WERI-Rb-1 (cell line): ENCODE data around the gene CCDC148.
"Not testable (repeated sequence)": the region's sequence is repeated elsewhere in the genome, so short reads cannot be mapped to it uniquely, and the experiment has no call there.

Experiments
- DNase-seq: peaks from one replicate; pipeline ENCODE4 v3.0.0-alpha.2; 2020
- H3K27ac ChIP-seq: fragments of 250-450 bp; sonication (Bioruptor Pico); 2 replicates; pipeline ENCODE4 v1.5.1; 2020; ENCODE audit warnings: mild to moderate bottlenecking, moderate library complexity
- H3K27me3 ChIP-seq: fragments of 250-450 bp; sonication (Bioruptor Pico); 2 replicates; pipeline ENCODE4 v1.5.1; 2021; ENCODE audit warnings: mild to moderate bottlenecking, low read depth, moderate library complexity; ENCODE audit not compliant: insufficient read depth, severe bottlenecking
- H3K36me3 ChIP-seq: fragments of 250-450 bp; sonication (Bioruptor Pico); 2 replicates; pipeline ENCODE4 v1.5.1; 2020; ENCODE audit warnings: mild to moderate bottlenecking, moderate library complexity
- H3K4me3 ChIP-seq: 2 replicates; pipeline ENCODE4 v1.5.1; 2011; ENCODE audit warnings: low read depth, mild to moderate bottlenecking, control low read depth, low read length
- H3K9me3 ChIP-seq: fragments of 250-450 bp; sonication (Bioruptor Pico); 2 replicates; pipeline ENCODE4 v1.5.1; 2021; ENCODE audit warnings: mild to moderate bottlenecking, moderate library complexity; ENCODE audit not compliant: severe bottlenecking
- TF ChIP-seq, protein P1 (sequence below): IDR thresholded peaks from 2 replicates; pipeline ENCODE4 v1.5.1; 2011; ENCODE audit warnings: low read depth, mild to moderate bottlenecking, control low read depth, inconsistent platforms, low read length

CCDC148 gene

GRCh38 chr2:158315803-158316414 is 140.6 kb downstream of the CCDC148 start:
- TF ChIP-seq, protein P1, sequence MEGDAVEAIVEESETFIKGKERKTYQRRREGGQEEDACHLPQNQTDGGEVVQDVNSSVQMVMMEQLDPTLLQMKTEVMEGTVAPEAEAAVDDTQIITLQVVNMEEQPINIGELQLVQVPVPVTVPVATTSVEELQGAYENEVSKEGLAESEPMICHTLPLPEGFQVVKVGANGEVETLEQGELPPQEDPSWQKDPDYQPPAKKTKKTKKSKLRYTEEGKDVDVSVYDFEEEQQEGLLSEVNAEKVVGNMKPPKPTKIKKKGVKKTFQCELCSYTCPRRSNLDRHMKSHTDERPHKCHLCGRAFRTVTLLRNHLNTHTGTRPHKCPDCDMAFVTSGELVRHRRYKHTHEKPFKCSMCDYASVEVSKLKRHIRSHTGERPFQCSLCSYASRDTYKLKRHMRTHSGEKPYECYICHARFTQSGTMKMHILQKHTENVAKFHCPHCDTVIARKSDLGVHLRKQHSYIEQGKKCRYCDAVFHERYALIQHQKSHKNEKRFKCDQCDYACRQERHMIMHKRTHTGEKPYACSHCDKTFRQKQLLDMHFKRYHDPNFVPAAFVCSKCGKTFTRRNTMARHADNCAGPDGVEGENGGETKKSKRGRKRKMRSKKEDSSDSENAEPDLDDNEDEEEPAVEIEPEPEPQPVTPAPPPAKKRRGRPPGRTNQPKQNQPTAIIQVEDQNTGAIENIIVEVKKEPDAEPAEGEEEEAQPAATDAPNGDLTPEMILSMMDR = no peak
- no peaks in the 10 kb centered on the region for H3K36me3 ChIP-seq
- no peaks in the 10 kb centered on the region for H3K27me3 ChIP-seq
- H3K4me3 ChIP-seq = no peak overlapping the region
- no peak overlapping the region for H3K27ac ChIP-seq
- H3K9me3 ChIP-seq = no peaks in the 10 kb centered on the region
- no peak for DNase-seq

DNA sequence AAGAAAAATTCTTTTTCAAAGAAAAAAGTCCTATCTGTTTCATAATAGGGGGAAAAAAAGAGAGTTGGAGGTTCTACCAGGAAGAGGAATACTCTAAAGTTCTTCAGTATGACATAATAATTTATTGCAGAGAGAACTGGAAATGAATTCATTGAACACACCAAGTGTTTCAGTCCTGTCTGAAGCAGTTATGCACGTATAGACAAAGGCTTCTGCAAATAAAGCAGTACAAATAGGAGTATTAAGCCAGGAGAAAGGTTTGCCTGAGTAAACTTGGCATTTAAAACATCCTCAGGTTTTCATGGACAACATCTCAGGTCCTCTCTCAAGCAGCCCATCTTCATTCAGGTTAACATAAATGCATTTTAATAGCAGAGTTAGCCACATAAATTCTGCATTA is 141.6 kb downstream of the CCDC148 start:
- no peak overlapping the region for H3K4me3 ChIP-seq
- H3K27me3 ChIP-seq = no peaks in the 10 kb centered on the region
- H3K27ac ChIP-seq = no peak overlapping the region
- TF ChIP-seq, protein P1 = no peak
- DNase-seq = no peak
- H3K9me3 ChIP-seq = no peaks in the 10 kb centered on the region
- H3K36me3 ChIP-seq = no peaks in the 10 kb centered on the region

- TF ChIP-seq, protein P1 = no peak
- H3K36me3 ChIP-seq = no peaks in the 10 kb centered on the region
Observed at GRCh38 chr2:158313734-158314133, 142.8 kb downstream of the CCDC148 start.

DNA sequence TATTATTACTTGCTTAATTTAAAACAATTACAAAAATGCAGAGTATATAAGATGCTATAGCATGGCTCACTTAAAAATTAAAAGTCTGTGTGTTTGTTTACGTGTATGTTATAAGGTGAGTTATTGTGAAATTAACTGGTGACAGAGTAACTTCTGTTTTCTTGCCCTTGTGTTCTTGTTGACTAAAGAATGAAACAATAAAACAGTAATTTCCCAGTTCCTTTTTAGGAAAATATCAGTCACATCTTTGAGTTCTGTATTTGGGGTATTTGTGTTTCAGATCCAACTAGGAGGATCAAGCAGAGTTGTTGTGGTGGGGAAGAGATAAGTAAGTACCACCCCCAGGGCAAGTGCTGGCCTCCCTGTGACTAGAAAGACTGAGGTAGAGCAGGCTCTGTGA is 143.6 kb downstream of the CCDC148 start:
- Histone ChIP-seq H3K9me3 (no peaks in the 10 kb centered on the region), H3K27ac (no peak overlapping the region), H3K36me3 (no peaks in the 10 kb centered on the region), H3K27me3 (no peaks in the 10 kb centered on the region), H3K4me3 (no peak overlapping the region)
- DNase-seq = no peak
- TF ChIP-seq, protein P1 = no peak

More at GRCh38 chr2:158313734-158314133, 142.8 kb downstream of the CCDC148 start:
- DNase-seq = no peak
- no peak overlapping the region for H3K27ac ChIP-seq
- H3K4me3 ChIP-seq = no peak overlapping the region
- no peaks in the 10 kb centered on the region for H3K27me3 ChIP-seq
- no peaks in the 10 kb centered on the region for H3K9me3 ChIP-seq

DNA sequence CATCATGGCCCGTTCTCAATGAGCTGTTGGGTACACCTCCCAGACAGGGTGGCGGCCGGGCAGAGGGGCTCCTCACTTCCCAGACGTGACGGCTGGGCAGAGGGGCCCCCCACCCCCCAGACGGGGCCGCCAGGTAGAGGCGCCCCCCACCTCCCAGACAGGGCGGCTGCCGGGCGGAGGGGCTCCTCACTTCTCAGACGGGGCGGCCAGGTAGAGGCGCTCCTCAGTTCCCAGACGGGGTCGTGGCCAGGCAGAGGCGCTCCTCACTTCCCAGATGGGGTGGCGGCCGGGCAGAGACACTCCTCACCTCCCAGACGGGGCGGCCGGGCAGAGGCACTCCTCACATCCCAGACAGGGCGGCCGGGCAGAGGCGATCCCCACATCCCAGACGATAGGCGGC is 146.1 kb downstream of the CCDC148 start:
- H3K27me3 ChIP-seq, H3K27ac ChIP-seq, H3K4me3 ChIP-seq, H3K9me3 ChIP-seq, H3K36me3 ChIP-seq, DNase-seq: not testable (repeated sequence)

DNA sequence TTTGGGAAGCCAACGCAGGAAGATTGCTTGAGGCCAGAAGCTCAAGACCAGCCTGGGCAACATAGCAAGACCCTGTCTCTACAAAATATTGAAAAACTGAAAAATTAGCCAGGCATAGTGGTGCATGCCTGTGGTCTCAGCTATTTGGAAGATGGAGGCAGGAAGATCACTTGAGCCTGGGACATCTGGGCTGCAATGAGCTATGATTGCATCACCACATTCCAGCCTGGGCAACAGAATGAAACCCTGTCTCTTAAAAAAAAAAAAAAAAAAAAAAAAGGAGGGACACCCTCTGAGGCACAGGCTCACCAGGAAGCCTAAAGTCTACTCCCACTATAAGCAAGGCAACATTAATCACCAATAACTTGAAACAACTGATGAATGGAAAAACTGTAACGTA is 151.1 kb downstream of the CCDC148 start:
- H3K4me3 ChIP-seq = no peak overlapping the region
- TF ChIP-seq, protein P1 = no peak
- DNase-seq = no peak
- H3K36me3 ChIP-seq = no peaks in the 10 kb centered on the region
- no peaks in the 10 kb centered on the region for H3K27me3 ChIP-seq
- no peak overlapping the region for H3K27ac ChIP-seq
- H3K9me3 ChIP-seq = no peaks in the 10 kb centered on the region
